K562 (cell line): ENCODE results near the gene ECSIT. TPM values are rescaled to one million over a fixed set of nuclear protein-coding genes. Genes with fewer than 3 reads are reported as not detected.
A peak's percentile ranks its signal among the peaks of the same experiment; 100 is the strongest.

Source experiments
- ATAC-seq: fragments of 200-7000 bp; cut with Tn5 transposase; 3 replicates; pipeline ENCODE4 v1.9.1; 2020; ENCODE audit warnings: moderate library complexity
- BruUV-seq: library from RNA; stranded (reverse); fragments of 400-500 nt; replicated peaks from 2 replicates; lab custom pipeline; 2021; lab: Mats Ljungman, UMichigan
- CTCF ChIA-PET: fragments of 300-600 bp; formaldehyde crosslinking; extraction: SDS; loops from one replicate; lab custom pipeline; 2021; ENCODE audit warnings: low intra/inter-chr PET ratio; lab: Yijun Ruan, JAX
- POLR2A ChIA-PET: fragments of 300-600, 350-650 bp; sonication (Branson Sonifier 250); formaldehyde crosslinking; extraction: SDS; loops from one replicate; lab custom pipeline; 2021; ENCODE audit warnings: antibody characterized with exemption, inconsistent platforms; lab: Yijun Ruan, JAX
- DNase-seq, 4 experiments: peaks; one replicate each; pipeline versions ENCODE4 v3.0.0 to v3.0.0-alpha.2; 2011 to 2018; ENCODE audit warnings: low spot score in 3 of 4, mixed read lengths in 3 of 4; ENCODE audit errors: extremely low read depth in 1 of 4
- FAIRE-seq: peaks from 2 replicates; lab custom pipeline; 2011; peaks lifted over from hg19 to GRCh38; lab: Jason Lieb, UNC
- H2AFZ ChIP-seq: 2 replicates; pipeline ENCODE4 v1.6.0; 2011; ENCODE audit warnings: low read depth, low read length, control low read depth, inconsistent platforms
- H3K27ac ChIP-seq: fragments of 200-600 bp; 3 replicates; pipeline ENCODE4 v1.8.0; 2011; ENCODE audit warnings: low read depth, mild to moderate bottlenecking, control low read depth, inconsistent platforms, low read length, moderate library complexity, mixed read lengths; ENCODE audit errors: extremely low read depth
- H3K27me3 ChIP-seq, 2 experiments: fragments of 300-600 bp in 1 of 2; 2 replicates in 1 of 2; 3 replicates in 1 of 2; pipeline versions ENCODE4 v1.6.0 to v1.8.0; 2011; ENCODE audit warnings: inconsistent platforms in 2 of 2, low read length in 2 of 2, mild to moderate bottlenecking in 1 of 2, mixed read lengths in 1 of 2, moderate library complexity in 1 of 2; ENCODE audit not compliant: control insufficient read depth in 2 of 2, insufficient read depth in 2 of 2
- H3K36me3 ChIP-seq: fragments of 300-600 bp; 3 replicates; pipeline ENCODE4 v1.8.0; 2011; ENCODE audit warnings: mild to moderate bottlenecking, low read length, inconsistent platforms; ENCODE audit not compliant: control insufficient read depth, insufficient read depth
- H3K4me1 ChIP-seq, 2 experiments: fragments of 200-600 bp in 1 of 2; replicated peaks in 1 of 2; 2 replicates in 1 of 2; 3 replicates in 1 of 2; pipeline versions ENCODE4 v1.5.1 to v1.8.0; 2011; ENCODE audit warnings: inconsistent platforms in 2 of 2, low read length in 2 of 2, mild to moderate bottlenecking in 1 of 2, mixed read lengths in 1 of 2, moderate library complexity in 1 of 2; ENCODE audit not compliant: control insufficient read depth in 2 of 2, insufficient read depth in 2 of 2
- H3K4me2 ChIP-seq: 2 replicates; pipeline ENCODE4 v1.6.1; 2011; ENCODE audit warnings: low read length, control low read depth, inconsistent platforms, mixed read lengths; ENCODE audit not compliant: insufficient read depth
- H3K4me3 ChIP-seq: fragments of 200-600 bp; sonication (generic), shearing (Covaris generic); 2 replicates; pipeline ENCODE4 v1.5.1; 2016; ENCODE audit warnings: control low read depth, inconsistent platforms
- H3K79me2 ChIP-seq: fragments of 200-600 bp; 3 replicates; pipeline ENCODE4 v1.8.0; 2011; ENCODE audit warnings: low read length, inconsistent platforms; ENCODE audit not compliant: control insufficient read depth, insufficient read depth
- H3K9ac ChIP-seq, 2 experiments: 2 replicates each; pipeline versions ENCODE4 v1.6.0 to v1.6.1; 2011; ENCODE audit warnings: low read depth in 2 of 2, low read length in 2 of 2, control low read depth in 1 of 2, inconsistent platforms in 1 of 2, mild to moderate bottlenecking in 1 of 2, mixed read lengths in 1 of 2; ENCODE audit not compliant: insufficient read depth in 1 of 2
- H3K9me1 ChIP-seq: one replicate; pipeline ENCODE4 v1.6.0; 2011; ENCODE audit warnings: inconsistent platforms, mild to moderate bottlenecking, low read length, moderate library complexity; ENCODE audit not compliant: control insufficient read depth, insufficient read depth
- H3K9me3 ChIP-seq: replicated peaks from 2 replicates; pipeline ENCODE4 v1.5.1; 2011; ENCODE audit warnings: low read depth, low read length, inconsistent platforms; ENCODE audit not compliant: control insufficient read depth, insufficient read depth
- H4K20me1 ChIP-seq: replicated peaks from 2 replicates; pipeline ENCODE4 v1.6.1; 2011; ENCODE audit warnings: low read length, inconsistent platforms, mixed read lengths; ENCODE audit not compliant: control insufficient read depth, insufficient read depth
- KDM1A ChIP-seq, 2 experiments: fragments of 450-650 bp; IDR thresholded peaks; 2 replicates each; pipeline ENCODE4 v1.6.1; 2016; ENCODE audit warnings: mild to moderate bottlenecking in 2 of 2
- MCM3 ChIP-seq: fragments of 450-650 bp; IDR thresholded peaks from 2 replicates; pipeline ENCODE4 v1.6.1; 2016
- RBM25 ChIP-seq: fragments of 200-400 bp; formaldehyde crosslinking; IDR thresholded peaks from 2 replicates; pipeline ENCODE4 v1.6.1; 2018; ENCODE audit warnings: low read length, low read depth, moderate library complexity; ENCODE audit not compliant: severe bottlenecking
- RBM39 ChIP-seq: fragments of 200-400 bp; formaldehyde crosslinking; optimal IDR thresholded peaks from 2 replicates; pipeline ENCODE3; 2018; ENCODE audit warnings: low read depth, low read length
- ZBTB7A ChIP-seq: IDR thresholded peaks from 2 replicates; pipeline ENCODE4 v1.6.1; 2011; ENCODE audit warnings: low read depth, mild to moderate bottlenecking, low read length, moderate library complexity, borderline replicate concordance; ENCODE audit not compliant: control insufficient read depth
- ZMIZ1 ChIP-seq, 2 experiments: fragments of 150-350 bp in 1 of 2; IDR thresholded peaks; 2 replicates each; pipeline ENCODE4 v1.6.1; 2012 to 2016; ENCODE audit warnings: low read depth in 2 of 2, low read length in 2 of 2, mild to moderate bottlenecking in 1 of 2, moderate library complexity in 1 of 2
- ZNF512 ChIP-seq: IDR thresholded peaks from 2 replicates; pipeline ENCODE4 v1.6.1; 2016; ENCODE audit warnings: missing genetic modification characterization, missing compliant biosample characterization
- ZNF609 ChIP-seq: sonication (generic); formaldehyde crosslinking; IDR thresholded peaks from 2 replicates; pipeline ENCODE4 v1.8.1; 2023; ENCODE audit warnings: missing genetic modification reagents, mild to moderate bottlenecking, borderline replicate concordance
- WGBS: fragments of 100-300 bp; shearing (Covaris generic); methylation state at CpG from one replicate; pipeline ENCODE4 v1.1.6; 2016; ENCODE audit warnings: low coverage, mixed read lengths; ENCODE audit not compliant: insufficient coverage; ENCODE audit errors: missing lambda C conversion rate; 5-methylcytosine and 5-hydroxymethylcytosine counted together
- in situ Hi-C: fragments of 300-500 bp; cut with MboI; formaldehyde crosslinking; loops from 4 replicates; pipeline ENCODE4 v1.15.0; 2018; ENCODE audit warnings: inconsistent platforms, mixed read lengths
- intact Hi-C: fragments of 100-400 bp; cut with micrococcal nuclease; formaldehyde crosslinking; loops from 2 replicates; pipeline ENCODE4 v1.14.2; 2022
- polyA plus RNA-seq, 8 experiments: library from polyadenylated mRNA; depleted of rRNA in 4 of 8; stranded (reverse) in 5 of 8; unstranded in 3 of 8; fragments of >200 nt; fragmentation: Nextera tagmentation in 2 of 8; fragmentation: Illumina TruSeq in 1 of 8; extraction: Ambion mirVana in 2 of 8; extraction: Trizol in 1 of 8; gene quantifications; 2 replicates each; pipeline versions ENCODE4 v1.2.1 to v1.2.3, GENCODE V29; 2011 to 2014; ENCODE audit warnings: inconsistent platforms in 1 of 8, missing spikeins in 1 of 8
- total RNA-seq, 7 experiments: library from RNA; depleted of rRNA in 6 of 7; stranded (reverse); fragments of >200 nt in 6 of 7; fragmentation: Illumina TruSeq in 2 of 7; extraction: Trizol in 2 of 7; gene quantifications; 2 replicates each; pipeline versions ENCODE4 v1.2.1 to v1.2.3, GENCODE V29; 2011 to 2021; ENCODE audit warnings: low replicate concordance in 1 of 7

Gene ECSIT
- total and polyA plus RNA-seq, 9 of the 15 experiments (the other 6 are each of a cell fraction or from before 2014, with no cell fraction given): 1.1 to 82.5 (median 43.9) TPM

GRCh38 chr19:11535792-11536595, 7.1 kb upstream of the ECSIT start (continued):
- TF ChIP-seq ZMIZ1 (IDR thresholded peaks at IDR 0.05; ENCODE audit: low read depth in 2 of 2, low read length in 2 of 2): peak in 1 of 2 experiments; percentile 23; a peak in 1 of 4 replicates

- H3K36me3 ChIP-seq: no peaks in the 10 kb centered on the region
- H3K79me2 ChIP-seq: no peaks in the 10 kb centered on the region
- intact Hi-C loops: loop anchor here (5.0 kb wide), 1 partner anchor 38 kb away; no protein-coding TSS in a partner anchor
- no peaks in the 10 kb centered on the region for H3K9me1 ChIP-seq
- H3K4me1 ChIP-seq: peaks cover 31 to 42% of the 10 kb centered on the region in 2 experiments; a peak in 4 of 5 replicates
- ATAC-seq (no peak), FAIRE-seq (no peak), DNase-seq (no peak)
- H4K20me1 ChIP-seq: no peaks in the 10 kb centered on the region
- ChIA-PET CTCF (no interaction called here), POLR2A (interaction anchor here (0.9 kb wide), 1 partner anchor 34 kb away, joined by 3 read pairs; no protein-coding TSS in a partner anchor)
- 59% methylated on average over 5 of the region's 5 CpGs for WGBS
- peak; percentile 25 for TF ChIP-seq RBM39
- 0 out of 4 replicates have a peak, but pooled peaks have one; percentile 0 to 22 for TF ChIP-seq KDM1A (IDR thresholded peaks at IDR 0.05)
- no peak for TF ChIP-seq ZBTB7A
- TF ChIP-seq ZNF512 (tag): peak; percentile 59; the same call in 1 of the 2 replicates
- no peak for TF ChIP-seq ZNF609 (CRISPR knock-in tag)
- TF ChIP-seq RBM25: peak; percentile 50
- TF ChIP-seq MCM3: no peak
- H3K9ac ChIP-seq: no peak overlapping the region
- no peak overlapping the region for H3K27ac ChIP-seq
- in situ Hi-C loops: no loop called here
- no peak overlapping the region for H2AFZ ChIP-seq
- H3K4me3 ChIP-seq: no peak overlapping the region
- no TSS peak for BruUV-seq
- H3K9me3 ChIP-seq: no peaks in the 10 kb centered on the region
- no peaks in the 10 kb centered on the region for H3K27me3 ChIP-seq
- H3K4me2 ChIP-seq: no peak overlapping the region
Measured at GRCh38 chr19:11534948-11535347, 6.0 kb upstream of the ECSIT start.
